Fibroblast of lung (primary cell): Measurements from ENCODE around the gene KDM1A.

Experiments
- EZH2 ChIP-seq: IDR thresholded peaks from 2 replicates; pipeline ENCODE4 v1.5.1; 2012; ENCODE audit warnings: low read length, control low read depth, mild to moderate bottlenecking; ENCODE audit errors: missing control alignments
- TF ChIP-seq, protein P1 (sequence below), 2 donors: IDR thresholded peaks in 1 of 2; conservative IDR thresholded peaks in 1 of 2; 1 replicate in 1 of 2; 2 replicates in 1 of 2; pipeline ENCODE4 v1.5.1; 2011 to 2012; ENCODE audit warnings: low read length in 2 of 2, control low read depth in 1 of 2, inconsistent platforms in 1 of 2, low read depth in 1 of 2, mild to moderate bottlenecking in 1 of 2

DNA sequence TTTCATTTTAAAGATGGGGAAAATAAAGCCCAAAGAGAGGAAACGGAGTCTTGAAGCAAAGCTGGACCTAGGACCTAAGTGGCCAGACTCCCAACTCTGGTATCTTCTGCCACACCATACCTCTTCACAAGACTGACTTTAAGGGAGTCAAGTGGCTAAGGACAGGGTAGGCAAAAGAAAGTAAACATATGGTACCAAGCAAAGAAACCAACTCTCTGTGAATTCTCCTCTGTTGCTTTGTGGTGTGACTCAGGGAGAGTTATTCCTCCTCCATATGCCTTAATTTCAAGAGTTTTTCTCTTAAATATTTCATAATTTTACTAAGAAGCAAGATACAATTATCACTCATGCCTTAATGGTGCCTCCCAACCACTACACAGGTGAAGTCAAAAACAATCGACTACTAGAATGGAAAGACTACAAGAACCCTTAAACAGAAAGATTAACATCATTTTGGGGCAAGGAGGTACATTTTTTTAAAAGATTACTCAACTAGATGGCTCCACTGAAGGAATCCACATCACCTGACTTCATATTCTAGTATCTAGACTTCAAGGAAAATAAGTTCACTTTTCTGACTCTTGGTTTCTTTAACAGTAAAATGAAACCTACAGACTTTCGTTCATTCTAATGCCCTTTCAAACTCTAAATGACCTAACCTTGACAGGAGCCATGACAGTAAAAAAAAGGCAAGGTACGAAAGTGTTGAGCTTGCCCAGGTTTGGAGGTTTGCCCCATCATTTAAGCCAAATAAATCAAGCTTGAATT is 105.2 kb downstream of the KDM1A start:
- no peak for TF ChIP-seq EZH2
- TF ChIP-seq, protein P1, sequence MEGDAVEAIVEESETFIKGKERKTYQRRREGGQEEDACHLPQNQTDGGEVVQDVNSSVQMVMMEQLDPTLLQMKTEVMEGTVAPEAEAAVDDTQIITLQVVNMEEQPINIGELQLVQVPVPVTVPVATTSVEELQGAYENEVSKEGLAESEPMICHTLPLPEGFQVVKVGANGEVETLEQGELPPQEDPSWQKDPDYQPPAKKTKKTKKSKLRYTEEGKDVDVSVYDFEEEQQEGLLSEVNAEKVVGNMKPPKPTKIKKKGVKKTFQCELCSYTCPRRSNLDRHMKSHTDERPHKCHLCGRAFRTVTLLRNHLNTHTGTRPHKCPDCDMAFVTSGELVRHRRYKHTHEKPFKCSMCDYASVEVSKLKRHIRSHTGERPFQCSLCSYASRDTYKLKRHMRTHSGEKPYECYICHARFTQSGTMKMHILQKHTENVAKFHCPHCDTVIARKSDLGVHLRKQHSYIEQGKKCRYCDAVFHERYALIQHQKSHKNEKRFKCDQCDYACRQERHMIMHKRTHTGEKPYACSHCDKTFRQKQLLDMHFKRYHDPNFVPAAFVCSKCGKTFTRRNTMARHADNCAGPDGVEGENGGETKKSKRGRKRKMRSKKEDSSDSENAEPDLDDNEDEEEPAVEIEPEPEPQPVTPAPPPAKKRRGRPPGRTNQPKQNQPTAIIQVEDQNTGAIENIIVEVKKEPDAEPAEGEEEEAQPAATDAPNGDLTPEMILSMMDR (conservative IDR thresholded peaks at IDR 0.05 in 1 of 2, IDR thresholded peaks at IDR 0.05 in 1 of 2; ENCODE audit: low read depth in 1 of 2, low read length in 2 of 2), result no peak
